ENCODE results near the gene EIF2AK2.

EIF2AK2 gene

DNA sequence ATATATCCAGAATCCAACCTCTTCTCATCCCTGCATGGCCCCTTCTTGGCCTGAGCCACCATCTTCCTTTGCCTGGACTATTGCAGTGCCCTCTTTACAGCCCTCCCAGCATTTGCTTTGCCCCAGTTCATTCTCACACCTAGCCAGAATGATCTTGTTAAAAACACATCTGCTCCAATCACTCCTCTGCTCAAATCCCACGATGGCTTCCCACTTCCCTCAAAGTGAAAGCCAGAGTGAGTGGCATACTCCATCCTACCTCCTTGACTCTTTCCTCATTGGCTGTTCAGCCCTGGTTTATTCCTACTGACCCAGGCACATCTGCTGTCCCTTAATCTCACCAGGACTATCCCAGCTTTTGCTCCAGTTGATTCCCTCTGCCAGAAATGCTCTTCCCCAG lies 17.0 kb upstream of the EIF2AK2 start:
- in situ Hi-C loops (cut with MboI; ENCODE audit: low sequenced_read_pairs), result no loop called here

DNA sequence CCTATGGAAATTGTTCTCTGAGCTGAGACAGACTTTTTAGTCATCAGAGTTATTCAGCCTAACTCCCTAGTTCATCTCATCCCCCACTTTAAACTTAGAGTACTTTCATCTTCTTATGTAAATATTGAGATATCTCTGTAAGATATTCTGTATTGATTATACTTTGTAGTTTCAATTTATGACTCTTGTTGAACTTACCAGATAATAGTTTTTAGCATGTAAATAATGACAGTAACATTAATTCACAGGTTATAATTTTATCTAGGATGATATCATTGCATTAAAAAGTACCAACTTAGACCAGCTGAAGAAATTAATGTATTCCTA lies 14.8 kb upstream of the EIF2AK2 start:
- in situ Hi-C loops (cut with MboI; ENCODE audit: low sequenced_read_pairs), result no loop called here

DNA sequence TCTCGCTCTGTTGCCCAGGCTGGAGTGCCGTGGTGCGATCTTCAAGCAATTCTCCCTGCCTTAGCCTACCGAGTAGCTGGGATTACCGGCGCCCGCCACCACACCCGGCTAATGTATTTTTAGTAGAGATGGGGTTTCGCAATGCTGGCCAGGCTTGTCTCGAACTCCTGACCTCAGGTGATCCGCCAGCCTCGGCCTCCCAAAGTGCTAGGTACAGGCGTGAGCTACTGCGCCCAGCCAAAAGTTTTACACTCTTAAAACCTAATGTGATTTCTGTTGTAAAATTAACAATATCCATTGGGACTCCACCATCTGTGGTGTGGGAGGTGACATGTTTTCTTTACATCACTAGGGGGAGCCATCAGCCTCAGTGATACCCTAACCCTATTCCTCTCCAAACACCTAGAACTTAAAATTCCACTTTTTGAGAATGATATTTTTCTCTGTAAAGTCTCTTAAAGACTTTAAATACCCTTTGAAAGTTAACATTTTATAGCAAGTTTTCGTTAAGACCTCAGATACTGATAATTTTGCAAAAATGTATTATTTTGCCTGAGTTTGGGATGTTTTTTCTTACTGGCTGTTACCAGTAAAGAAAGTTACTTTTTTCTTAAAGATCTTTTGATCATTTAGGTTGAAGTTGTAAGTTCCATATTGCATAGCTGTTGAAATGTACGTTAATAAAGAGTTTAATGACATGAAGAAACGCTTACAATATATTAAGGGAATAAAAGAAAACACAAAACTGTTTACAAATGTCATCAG lies 11.6 kb upstream of the EIF2AK2 start:
- in situ Hi-C loops (cut with MboI; ENCODE audit: low sequenced_read_pairs), result no loop called here

DNA sequence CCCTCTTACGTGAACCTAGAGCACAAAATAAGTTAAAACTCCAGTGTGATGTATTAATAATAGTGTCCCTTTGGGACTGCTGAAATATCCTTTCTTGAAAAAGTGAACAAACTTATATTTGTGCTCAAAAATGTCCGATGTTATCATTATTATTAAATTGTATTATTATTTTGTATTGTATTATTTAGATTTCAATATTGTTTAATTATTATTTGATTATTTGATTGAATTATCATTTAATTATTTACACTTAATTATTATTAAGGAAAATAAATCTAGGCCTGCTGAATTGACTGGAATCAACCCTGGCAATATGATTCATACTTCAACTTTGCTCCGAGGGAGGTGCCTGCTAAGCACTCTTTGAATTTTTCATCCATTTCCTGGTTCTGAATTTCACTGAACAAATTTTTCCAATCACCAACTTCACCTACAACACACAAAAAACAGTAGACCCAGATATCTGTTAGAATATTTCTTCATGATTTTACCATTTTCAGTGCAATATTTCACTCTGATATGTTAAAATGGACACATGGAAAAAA lies 10.9 kb upstream of the EIF2AK2 start:
- in situ Hi-C loops (cut with MboI; ENCODE audit: low sequenced_read_pairs), result no loop called here

- in situ Hi-C loops (cut with MboI; ENCODE audit: low sequenced_read_pairs), result no loop called here
These were observed 8.0 kb upstream of the EIF2AK2 start for GRCh38 chr2:37164757-37165156.

- in situ Hi-C loops (cut with MboI; ENCODE audit: low sequenced_read_pairs), result no loop called here
These were observed 516 bp downstream of the EIF2AK2 start for GRCh38 chr2:37156071-37156856.

DNA sequence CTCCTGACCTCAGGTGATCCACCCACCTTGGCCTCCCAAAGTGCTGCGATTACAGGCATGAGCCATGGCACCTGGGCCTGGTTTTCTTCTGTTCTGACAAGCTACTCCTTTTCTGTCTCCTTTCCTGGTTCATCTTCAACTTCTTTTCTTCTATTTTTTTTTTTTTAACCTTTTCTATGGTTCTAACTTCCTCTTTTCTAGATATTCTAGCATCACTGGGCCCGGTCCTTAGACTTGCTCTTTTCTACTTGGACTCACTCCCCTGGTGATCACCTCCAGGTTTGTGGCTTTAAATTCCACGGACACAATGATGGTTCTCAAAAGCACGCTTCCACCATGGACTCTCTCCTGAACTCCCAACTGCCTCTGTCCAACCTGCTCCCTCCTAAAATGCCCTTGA lies 2.0 kb downstream of the EIF2AK2 start:
- in situ Hi-C loops (cut with MboI; ENCODE audit: low sequenced_read_pairs), result no loop called here

DNA sequence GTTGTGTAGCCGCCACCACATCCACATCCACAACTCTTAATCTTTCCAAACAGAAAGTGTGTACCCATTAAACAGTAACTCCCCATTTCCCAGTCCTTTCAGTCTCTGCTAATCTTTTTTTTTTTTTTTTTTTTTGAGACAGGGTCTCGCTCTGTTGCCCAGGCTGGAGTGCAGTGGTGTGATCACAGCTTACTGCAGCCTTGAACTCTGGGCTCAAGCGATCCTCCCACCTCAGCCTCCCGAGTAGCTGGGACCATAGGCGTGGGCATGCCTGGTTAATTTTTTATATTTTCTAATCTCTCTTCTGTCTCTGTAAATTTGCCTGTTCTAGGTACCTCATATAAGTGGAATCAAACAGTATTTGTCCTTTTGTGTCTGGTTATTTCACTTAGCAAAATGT lies 3.6 kb downstream of the EIF2AK2 start:
- in situ Hi-C loops (cut with MboI; ENCODE audit: low sequenced_read_pairs), result no loop called here

GRCh38 chr2:37149626-37150322 lies 7.0 kb downstream of the EIF2AK2 start:
- in situ Hi-C loops (cut with MboI; ENCODE audit: low sequenced_read_pairs), result no loop called here

- in situ Hi-C loops (cut with MboI; ENCODE audit: low sequenced_read_pairs), result no loop called here
These were observed 8.5 kb downstream of the EIF2AK2 start for GRCh38 chr2:37148325-37148724.

- in situ Hi-C loops (cut with MboI; ENCODE audit: low sequenced_read_pairs), result no loop called here
These were observed 10.7 kb downstream of the EIF2AK2 start for GRCh38 chr2:37146062-37146461.

- in situ Hi-C loops (cut with MboI; ENCODE audit: low sequenced_read_pairs), result no loop called here
These were observed 12.8 kb downstream of the EIF2AK2 start for GRCh38 chr2:37143974-37144373.

DNA sequence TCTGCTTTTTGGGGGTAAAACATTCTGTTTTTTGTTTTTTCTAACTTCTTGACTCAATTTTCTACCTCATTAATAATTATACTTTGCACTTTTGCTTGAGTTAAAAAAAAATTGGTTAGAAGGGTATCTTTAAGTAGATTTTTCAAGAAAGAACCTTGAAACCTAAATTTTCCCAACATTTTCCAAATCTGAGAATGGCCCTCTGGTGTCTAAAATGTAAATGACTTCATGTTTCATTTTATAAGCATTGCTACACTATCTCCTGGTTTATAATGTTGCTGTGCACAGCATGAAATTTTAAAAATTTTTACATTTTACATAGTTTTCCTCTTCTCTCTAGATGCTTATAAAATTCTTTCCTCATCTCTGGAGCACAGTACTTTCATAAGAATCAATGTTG lies 14.2 kb downstream of the EIF2AK2 start:
- in situ Hi-C loops (cut with MboI; ENCODE audit: low sequenced_read_pairs), result no loop called here

- in situ Hi-C loops (cut with MboI; ENCODE audit: low sequenced_read_pairs), result no loop called here
These were observed 23.9 kb downstream of the EIF2AK2 start for GRCh38 chr2:37132914-37133313.

DNA sequence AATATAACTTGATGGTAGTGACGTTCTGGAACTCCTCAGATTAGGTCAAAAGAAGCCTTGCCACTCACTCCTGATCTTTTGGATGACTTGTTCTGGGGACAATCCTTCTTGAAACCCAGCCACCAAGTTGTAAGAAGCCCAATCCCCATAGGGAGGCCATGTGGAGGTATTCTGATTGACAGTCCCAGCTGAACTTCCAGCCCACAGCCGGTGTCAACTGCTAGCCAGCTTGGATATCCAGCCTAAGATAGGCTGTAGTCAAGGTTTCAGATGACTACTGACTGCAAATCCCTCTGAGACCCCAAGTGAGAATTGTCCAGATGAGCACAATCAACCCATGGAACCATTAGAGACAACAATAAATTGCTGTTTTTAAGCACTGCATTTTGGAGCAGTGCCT lies 31.4 kb downstream of the EIF2AK2 start:
- in situ Hi-C loops (cut with MboI; ENCODE audit: low sequenced_read_pairs), result no loop called here

- in situ Hi-C loops (cut with MboI; ENCODE audit: low sequenced_read_pairs), result no loop called here
These were observed 37.6 kb downstream of the EIF2AK2 start for GRCh38 chr2:37119157-37119556.

DNA sequence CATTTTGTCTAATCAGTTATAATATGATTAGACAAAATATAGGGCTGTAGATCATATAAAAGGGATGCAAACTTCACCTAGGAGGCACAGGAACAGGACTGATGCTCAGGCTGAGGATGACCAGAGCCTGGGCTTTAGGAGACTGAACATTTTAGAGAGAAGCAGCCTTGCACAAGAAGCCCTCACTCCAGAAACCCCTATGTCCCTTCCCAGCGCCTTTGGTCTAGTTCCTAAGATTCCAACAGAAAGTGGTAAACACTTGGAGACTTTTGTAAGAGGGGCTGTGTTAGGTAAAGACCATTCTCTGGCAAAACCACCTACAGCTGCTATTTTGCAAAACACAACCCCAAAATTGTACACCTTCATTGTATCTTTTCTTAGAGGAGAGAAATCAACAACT lies 39.2 kb downstream of the EIF2AK2 start:
- in situ Hi-C loops (cut with MboI; ENCODE audit: low sequenced_read_pairs), result no loop called here

DNA sequence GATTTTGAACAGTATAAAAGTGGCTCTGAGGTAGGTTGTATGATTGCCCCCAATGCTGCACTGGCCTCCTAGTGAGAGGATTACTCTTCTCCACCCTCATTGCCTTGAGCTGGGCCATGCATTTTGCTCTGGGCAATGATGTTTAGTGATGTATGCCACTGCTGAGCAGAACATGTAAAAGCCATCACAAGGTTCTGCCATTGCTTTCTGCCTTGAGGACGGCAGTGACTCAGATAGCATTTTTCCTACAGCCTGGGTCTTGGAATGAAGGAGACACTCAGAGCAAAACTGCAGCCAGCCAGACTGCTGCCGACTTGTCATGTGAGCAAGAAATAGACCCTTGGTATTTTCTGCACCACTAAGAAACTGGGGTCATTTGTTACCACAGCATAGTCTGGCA lies 44.8 kb downstream of the EIF2AK2 start:
- in situ Hi-C loops (cut with MboI; ENCODE audit: low sequenced_read_pairs), result no loop called here

- in situ Hi-C loops (cut with MboI; ENCODE audit: low sequenced_read_pairs), result no loop called here
These were observed 46.2 kb downstream of the EIF2AK2 start for GRCh38 chr2:37110306-37111212.

GRCh38 chr2:37109523-37109922 lies 47.3 kb downstream of the EIF2AK2 start:
- in situ Hi-C loops (cut with MboI; ENCODE audit: low sequenced_read_pairs), result no loop called here

- in situ Hi-C loops (cut with MboI; ENCODE audit: low sequenced_read_pairs), result no loop called here
These were observed 51.6 kb downstream of the EIF2AK2 start for GRCh38 chr2:37105150-37105549.

All from hTERT RPE-1 (cell line).